Measurements from ENCODE around the gene TBC1D9.

TBC1D9 gene

GRCh38 chr4:140777894-140778293 lies 21.7 kb upstream of the TBC1D9 start:
- Histone ChIP-seq H3K27ac (no peak overlapping the region), H3K36me3 (no peaks in the 10 kb centered on the region), H3K9me3 (ENCODE audit: severe bottlenecking) (peaks cover 1% of the 10 kb centered on the region), H3K4me3 (ENCODE audit: low read depth, low read length) (no peak overlapping the region), H3K27me3 (ENCODE audit: insufficient read depth, low read depth, severe bottlenecking) (no peaks in the 10 kb centered on the region)
- TF ChIP-seq, protein P1, sequence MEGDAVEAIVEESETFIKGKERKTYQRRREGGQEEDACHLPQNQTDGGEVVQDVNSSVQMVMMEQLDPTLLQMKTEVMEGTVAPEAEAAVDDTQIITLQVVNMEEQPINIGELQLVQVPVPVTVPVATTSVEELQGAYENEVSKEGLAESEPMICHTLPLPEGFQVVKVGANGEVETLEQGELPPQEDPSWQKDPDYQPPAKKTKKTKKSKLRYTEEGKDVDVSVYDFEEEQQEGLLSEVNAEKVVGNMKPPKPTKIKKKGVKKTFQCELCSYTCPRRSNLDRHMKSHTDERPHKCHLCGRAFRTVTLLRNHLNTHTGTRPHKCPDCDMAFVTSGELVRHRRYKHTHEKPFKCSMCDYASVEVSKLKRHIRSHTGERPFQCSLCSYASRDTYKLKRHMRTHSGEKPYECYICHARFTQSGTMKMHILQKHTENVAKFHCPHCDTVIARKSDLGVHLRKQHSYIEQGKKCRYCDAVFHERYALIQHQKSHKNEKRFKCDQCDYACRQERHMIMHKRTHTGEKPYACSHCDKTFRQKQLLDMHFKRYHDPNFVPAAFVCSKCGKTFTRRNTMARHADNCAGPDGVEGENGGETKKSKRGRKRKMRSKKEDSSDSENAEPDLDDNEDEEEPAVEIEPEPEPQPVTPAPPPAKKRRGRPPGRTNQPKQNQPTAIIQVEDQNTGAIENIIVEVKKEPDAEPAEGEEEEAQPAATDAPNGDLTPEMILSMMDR (IDR thresholded peaks at IDR 0.05; ENCODE audit: low read depth, low read length): no peak
- no peak for DNase-seq

DNA sequence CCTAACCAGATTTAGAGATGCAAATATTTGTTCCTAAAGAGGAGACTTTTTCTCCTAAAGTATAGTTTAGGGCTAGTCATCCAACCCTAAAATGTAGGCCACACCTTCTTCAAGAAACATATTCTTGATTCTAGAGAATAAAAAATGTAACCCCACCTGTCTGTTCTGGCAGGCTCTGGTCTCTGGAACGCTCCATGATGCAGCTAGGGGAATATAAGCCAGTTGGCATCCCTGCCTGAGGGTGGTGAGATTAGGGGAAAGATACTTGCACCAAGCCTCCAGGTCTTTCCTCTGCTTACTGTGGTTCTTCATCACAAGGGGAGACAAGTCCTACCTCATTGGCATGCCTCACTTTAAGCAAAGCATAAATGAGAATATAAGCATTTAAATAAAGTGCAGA lies 21.2 kb upstream of the TBC1D9 start:
- Histone ChIP-seq H3K27ac (no peak overlapping the region), H3K36me3 (no peaks in the 10 kb centered on the region), H3K4me3 (ENCODE audit: low read depth, low read length) (no peak overlapping the region), H3K9me3 (ENCODE audit: severe bottlenecking) (no peaks in the 10 kb centered on the region), H3K27me3 (ENCODE audit: insufficient read depth, low read depth, severe bottlenecking) (no peaks in the 10 kb centered on the region)
- DNase-seq: no peak
- TF ChIP-seq, protein P1 (IDR thresholded peaks at IDR 0.05; ENCODE audit: low read depth, low read length): no peak

- Histone ChIP-seq H3K36me3 (no peaks in the 10 kb centered on the region), H3K4me3 (ENCODE audit: low read depth, low read length) (no peak overlapping the region), H3K9me3 (ENCODE audit: severe bottlenecking) (no peaks in the 10 kb centered on the region), H3K27ac (no peak overlapping the region), H3K27me3 (ENCODE audit: insufficient read depth, low read depth, severe bottlenecking) (no peaks in the 10 kb centered on the region)
- TF ChIP-seq, protein P1 (IDR thresholded peaks at IDR 0.05; ENCODE audit: low read depth, low read length): no peak
- no peak for DNase-seq
These were observed 20.4 kb upstream of the TBC1D9 start for GRCh38 chr4:140776556-140776955.

DNA sequence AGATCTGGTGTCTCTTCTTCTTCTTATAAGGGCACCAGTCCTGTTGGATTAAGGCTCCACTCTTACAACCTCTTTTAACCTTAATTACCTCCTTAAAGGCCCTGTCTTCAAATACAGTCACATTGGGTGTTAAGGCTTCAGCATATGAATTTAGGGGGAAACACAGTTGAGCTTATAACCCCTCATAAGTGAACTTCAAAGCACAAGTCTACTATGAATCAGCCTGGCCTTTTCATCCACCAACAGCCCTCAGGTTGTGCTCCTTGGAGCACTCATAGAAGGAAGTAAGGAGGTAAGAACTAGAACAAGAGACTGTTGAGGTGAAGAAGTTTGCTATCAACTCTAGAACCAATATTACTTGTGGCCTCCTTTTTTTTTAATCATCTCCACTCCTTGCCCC lies 18.8 kb upstream of the TBC1D9 start:
- no peaks in the 10 kb centered on the region for H3K27me3 ChIP-seq (ENCODE audit: insufficient read depth, low read depth, severe bottlenecking)
- no peak overlapping the region for H3K4me3 ChIP-seq (ENCODE audit: low read depth, low read length)
- H3K9me3 ChIP-seq (ENCODE audit: severe bottlenecking): no peaks in the 10 kb centered on the region
- no peaks in the 10 kb centered on the region for H3K36me3 ChIP-seq
- no peak overlapping the region for H3K27ac ChIP-seq
- DNase-seq: no peak
- TF ChIP-seq, protein P1 (IDR thresholded peaks at IDR 0.05; ENCODE audit: low read depth, low read length): no peak

GRCh38 chr4:140774510-140774909 lies 18.3 kb upstream of the TBC1D9 start:
- TF ChIP-seq, protein P1 (IDR thresholded peaks at IDR 0.05; ENCODE audit: low read depth, low read length): no peak
- H3K27me3 ChIP-seq (ENCODE audit: insufficient read depth, low read depth, severe bottlenecking): no peaks in the 10 kb centered on the region
- H3K27ac ChIP-seq: no peak overlapping the region
- no peaks in the 10 kb centered on the region for H3K36me3 ChIP-seq
- H3K9me3 ChIP-seq (ENCODE audit: severe bottlenecking): no peaks in the 10 kb centered on the region
- DNase-seq: no peak
- no peak overlapping the region for H3K4me3 ChIP-seq (ENCODE audit: low read depth, low read length)

DNA sequence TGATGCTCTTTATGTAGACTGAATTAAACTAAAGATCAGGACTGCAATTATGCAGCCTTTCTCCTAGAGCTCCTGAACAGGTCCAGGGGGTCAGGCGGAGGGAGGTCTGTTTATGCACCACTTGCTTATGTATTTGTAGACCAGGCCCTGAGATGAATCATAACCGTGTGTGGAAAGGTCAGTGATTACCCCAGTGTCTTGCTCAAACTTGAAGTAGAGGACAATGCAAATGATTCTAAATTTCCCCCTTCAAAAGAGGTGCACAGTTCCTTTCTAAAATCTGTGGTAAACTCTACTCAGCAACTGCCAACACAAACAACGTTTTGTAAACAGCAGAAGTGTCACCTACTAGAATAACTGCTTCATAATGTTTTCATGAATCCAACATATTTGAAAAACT lies 13.0 kb upstream of the TBC1D9 start:
- no peaks in the 10 kb centered on the region for H3K9me3 ChIP-seq (ENCODE audit: severe bottlenecking)
- H3K27me3 ChIP-seq (ENCODE audit: insufficient read depth, low read depth, severe bottlenecking): no peaks in the 10 kb centered on the region
- no peaks in the 10 kb centered on the region for H3K36me3 ChIP-seq
- H3K27ac ChIP-seq: no peak overlapping the region
- no peak for DNase-seq
- no peak overlapping the region for H3K4me3 ChIP-seq (ENCODE audit: low read depth, low read length)
- TF ChIP-seq, protein P1 (IDR thresholded peaks at IDR 0.05; ENCODE audit: low read depth, low read length): no peak

Data from WERI-Rb-1 (cell line).